Sigmoid colon (tissue), 4 donors: ENCODE measurements around the gene CASP7.

Source experiments
- EP300 ChIP-seq, 4 donors: sonication (generic); formaldehyde crosslinking; IDR thresholded peaks; one replicate each; pipeline ENCODE4 v1.6.1; 2017; ENCODE audit warnings: antibody characterized with exemption in 4 of 4
- POLR2A ChIP-seq, 2 donors: fragments of 450-650 bp; IDR thresholded peaks; one replicate each; pipeline ENCODE4 v1.6.1; 2016; ENCODE audit warnings: antibody characterized with exemption in 2 of 2, mild to moderate bottlenecking in 2 of 2, moderate library complexity in 2 of 2
- TF ChIP-seq, protein P1 (sequence below), 4 experiments: fragments of 450-650 bp in 3 of 4; fragments of 200-600 bp in 1 of 4; IDR thresholded peaks; one replicate each; pipeline ENCODE4 v1.5.1; 2016 to 2019; ENCODE audit warnings: antibody characterized with exemption in 4 of 4, mild to moderate bottlenecking in 3 of 4, moderate library complexity in 2 of 4

- TF ChIP-seq, protein P1, sequence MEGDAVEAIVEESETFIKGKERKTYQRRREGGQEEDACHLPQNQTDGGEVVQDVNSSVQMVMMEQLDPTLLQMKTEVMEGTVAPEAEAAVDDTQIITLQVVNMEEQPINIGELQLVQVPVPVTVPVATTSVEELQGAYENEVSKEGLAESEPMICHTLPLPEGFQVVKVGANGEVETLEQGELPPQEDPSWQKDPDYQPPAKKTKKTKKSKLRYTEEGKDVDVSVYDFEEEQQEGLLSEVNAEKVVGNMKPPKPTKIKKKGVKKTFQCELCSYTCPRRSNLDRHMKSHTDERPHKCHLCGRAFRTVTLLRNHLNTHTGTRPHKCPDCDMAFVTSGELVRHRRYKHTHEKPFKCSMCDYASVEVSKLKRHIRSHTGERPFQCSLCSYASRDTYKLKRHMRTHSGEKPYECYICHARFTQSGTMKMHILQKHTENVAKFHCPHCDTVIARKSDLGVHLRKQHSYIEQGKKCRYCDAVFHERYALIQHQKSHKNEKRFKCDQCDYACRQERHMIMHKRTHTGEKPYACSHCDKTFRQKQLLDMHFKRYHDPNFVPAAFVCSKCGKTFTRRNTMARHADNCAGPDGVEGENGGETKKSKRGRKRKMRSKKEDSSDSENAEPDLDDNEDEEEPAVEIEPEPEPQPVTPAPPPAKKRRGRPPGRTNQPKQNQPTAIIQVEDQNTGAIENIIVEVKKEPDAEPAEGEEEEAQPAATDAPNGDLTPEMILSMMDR (IDR thresholded peaks at IDR 0.05) = no peak
- no peak for TF ChIP-seq EP300 (IDR thresholded peaks at IDR 0.05)
- TF ChIP-seq POLR2A (IDR thresholded peaks at IDR 0.05) = no peak
Measured at GRCh38 chr10:113643183-113643582, 36.5 kb upstream of the CASP7 start.
